ENCODE measurements around the gene DYNLL1. TPM values are rescaled to one million over a fixed set of nuclear protein-coding genes. Genes with fewer than 3 reads are reported as not detected.

Gene DYNLL1
- total RNA-seq, 1 experiment from 2014 or later: 243 TPM

DNA sequence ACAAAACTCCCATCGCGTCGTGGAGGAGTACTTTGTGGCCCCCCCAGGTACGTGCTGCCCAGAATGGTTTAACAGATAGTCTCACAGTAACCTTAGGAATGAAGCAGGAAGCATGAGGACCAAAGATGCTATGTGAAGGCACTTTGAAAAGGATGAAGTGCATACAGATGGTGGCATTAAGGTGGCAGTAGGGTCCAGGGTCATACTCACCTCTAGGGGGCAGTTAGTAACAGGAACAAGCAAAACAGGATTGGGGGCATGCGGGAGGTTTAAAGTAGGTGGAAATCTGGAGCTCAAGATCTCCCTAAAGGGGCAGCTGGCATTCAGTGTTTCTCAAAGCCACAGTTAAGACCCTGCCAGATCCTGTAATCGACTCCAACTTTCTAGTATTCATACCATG, 38.8 kb upstream of the DYNLL1 start:
- Histone ChIP-seq H3K9ac (ENCODE audit: low read length) (no peak overlapping the region), H3K9me2 (ENCODE audit: insufficient read depth) (no peaks in the 10 kb centered on the region), H3K4me2 (ENCODE audit: low read length) (no peak overlapping the region), H2AFZ (ENCODE audit: low read depth, low read length, poor library complexity, severe bottlenecking) (no peak overlapping the region), H3K79me2 (ENCODE audit: insufficient read depth, low read length) (peaks cover 74% of the 10 kb centered on the region), H3K36me3 (ENCODE audit: control insufficient read depth in 1 of 2, insufficient read depth in 2 of 2, low read length in 2 of 2) (peaks cover 40 to 61% of the 10 kb centered on the region in 2 experiments), H3K4me1 (ENCODE audit: control insufficient read depth in 1 of 2, insufficient read depth in 2 of 2, low read length in 2 of 2) (no peaks in the 10 kb centered on the region), H3K4me3 (replicated peaks in 1 of 2; ENCODE audit: low read depth in 1 of 2, low read length in 2 of 2) (no peak overlapping the region), H3K27me3 (ENCODE audit: insufficient read depth, low read length) (no peaks in the 10 kb centered on the region), H3K27ac (ENCODE audit: low read depth, low read length) (no peak overlapping the region), H4K20me1 (ENCODE audit: insufficient read depth) (peaks cover 9% of the 10 kb centered on the region), H3K9me3 (ENCODE audit: control insufficient read depth in 1 of 2, insufficient read depth in 1 of 2, low read depth in 1 of 2, low read length in 2 of 2) (no peaks in the 10 kb centered on the region)
- DNase-seq (ENCODE audit: low read depth, low spot score) (no peak), ATAC-seq (peak; percentile 55)
- BruUV-seq (replicated peaks): no TSS peak
- RAD21 ChIA-PET (ENCODE audit: low non-redundant PET in 1 of 2, low total read pairs in 2 of 2, uncharacterized antibody in 2 of 2, unreplicated experiment in 2 of 2): no interaction called here
- peak; percentile 23 to 64 (median 57); a peak in 5 of 6 replicates for TF ChIP-seq CTCF (IDR thresholded peaks at IDR 0.05 in 2 of 3, conservative IDR thresholded peaks at IDR 0.05 in 1 of 3; ENCODE audit: borderline replicate concordance in 1 of 3, insufficient read depth in 1 of 3, low read depth in 2 of 3, low read length in 2 of 3)
- peak; percentile 38; the same call in 1 of the 2 replicates for TF ChIP-seq RAD21 (IDR thresholded peaks at IDR 0.05; ENCODE audit: low read depth)
- no peak for TF ChIP-seq YY1 (IDR thresholded peaks at IDR 0.05; ENCODE audit: extremely low read depth, insufficient replicate concordance, low read depth, low read length)
- TF ChIP-seq MAX (IDR thresholded peaks at IDR 0.05): no peak
- no peak for TF ChIP-seq EGR1 (IDR thresholded peaks at IDR 0.05; ENCODE audit: low read depth)
- TF ChIP-seq EZH2 (IDR thresholded peaks at IDR 0.05): no peak
- TF ChIP-seq, protein P1, sequence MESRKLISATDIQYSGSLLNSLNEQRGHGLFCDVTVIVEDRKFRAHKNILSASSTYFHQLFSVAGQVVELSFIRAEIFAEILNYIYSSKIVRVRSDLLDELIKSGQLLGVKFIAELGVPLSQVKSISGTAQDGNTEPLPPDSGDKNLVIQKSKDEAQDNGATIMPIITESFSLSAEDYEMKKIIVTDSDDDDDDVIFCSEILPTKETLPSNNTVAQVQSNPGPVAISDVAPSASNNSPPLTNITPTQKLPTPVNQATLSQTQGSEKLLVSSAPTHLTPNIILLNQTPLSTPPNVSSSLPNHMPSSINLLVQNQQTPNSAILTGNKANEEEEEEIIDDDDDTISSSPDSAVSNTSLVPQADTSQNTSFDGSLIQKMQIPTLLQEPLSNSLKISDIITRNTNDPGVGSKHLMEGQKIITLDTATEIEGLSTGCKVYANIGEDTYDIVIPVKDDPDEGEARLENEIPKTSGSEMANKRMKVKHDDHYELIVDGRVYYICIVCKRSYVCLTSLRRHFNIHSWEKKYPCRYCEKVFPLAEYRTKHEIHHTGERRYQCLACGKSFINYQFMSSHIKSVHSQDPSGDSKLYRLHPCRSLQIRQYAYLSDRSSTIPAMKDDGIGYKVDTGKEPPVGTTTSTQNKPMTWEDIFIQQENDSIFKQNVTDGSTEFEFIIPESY (IDR thresholded peaks at IDR 0.05; ENCODE audit: extremely low read depth, insufficient replicate concordance, low read length): no peak
- no peak for TF ChIP-seq TCF7L2 (IDR thresholded peaks at IDR 0.05; ENCODE audit: borderline replicate concordance, extremely low read depth, insufficient read depth, insufficient read length)
- no peak for TF ChIP-seq ZNF274 (IDR thresholded peaks at IDR 0.05; ENCODE audit: low read depth, low read length)
- intact Hi-C loops (cut with micrococcal nuclease): no loop called here
- CTCF ChIA-PET: interaction anchor here (0.9 to 4.2 kb wide), 2 partner anchors 10 to 120 kb away, joined by 3 to 25 read pairs; no protein-coding TSS in a partner anchor
- POLR2A ChIA-PET: interaction anchor here (0.5 to 1.0 kb wide), 2 partner anchors 12 to 256 kb away, joined by 3 to 4 read pairs; partner anchors contain the start of gene SRSF9
